SK-N-SH (cell line): ENCODE results near the gene CSPG5. TPM values are rescaled to one million over a fixed set of nuclear protein-coding genes. Genes with fewer than 3 reads are reported as not detected.

Source experiments
- CTCF ChIA-PET: fragments of 300-600, 350-600 bp; formaldehyde crosslinking; extraction: SDS; loops from one replicate; lab custom pipeline; 2021; lab: Yijun Ruan, JAX
- POLR2A ChIA-PET: fragments of 350-600 bp; sonication (Branson Sonifier 250); formaldehyde crosslinking; extraction: SDS; loops from one replicate; lab custom pipeline; 2020; ENCODE audit warnings: antibody characterized with exemption, inconsistent platforms; lab: Yijun Ruan, JAX
- DNase-seq: peaks from one replicate; pipeline ENCODE4 v3.0.0; 2012
- H2AFZ ChIP-seq: fragments of 200-600 bp; sonication (generic); 2 replicates; pipeline ENCODE4 v1.8.1; 2016; ENCODE audit warnings: antibody characterized with exemption, mild to moderate bottlenecking, low read depth
- H3F3A ChIP-seq: fragments of 200-600 bp; sonication (generic); replicated peaks from 2 replicates; pipeline ENCODE3; 2016; ENCODE audit warnings: antibody characterized with exemption, mild to moderate bottlenecking; ENCODE audit not compliant: insufficient read depth
- H3K27ac ChIP-seq, 2 experiments: fragments of 200-500 bp in 1 of 2; fragments of 200-600 bp in 1 of 2; sonication (Bioruptor generic) in 1 of 2; sonication (generic), shearing (Covaris generic) in 1 of 2; 2 replicates each; pipeline versions ENCODE4 v1.5.1 to v1.6.1; 2014 to 2016; ENCODE audit warnings: low read depth in 2 of 2, inconsistent platforms in 1 of 2, low read length in 1 of 2, mild to moderate bottlenecking in 1 of 2, mixed read lengths in 1 of 2
- H3K27me3 ChIP-seq: fragments of 200-600 bp; sonication (generic), shearing (Covaris generic); 2 replicates; pipeline ENCODE4 v1.6.1; 2016; ENCODE audit warnings: mixed run types; ENCODE audit not compliant: insufficient read depth
- H3K36me3 ChIP-seq, 2 experiments: fragments of 200-500 bp in 1 of 2; fragments of 200-600 bp in 1 of 2; sonication (Bioruptor generic) in 1 of 2; sonication (generic) in 1 of 2; replicated peaks in 1 of 2; 2 replicates each; pipeline versions ENCODE3 to v1.5.1; 2014 to 2016; ENCODE audit warnings: low read length in 1 of 2, mild to moderate bottlenecking in 1 of 2; ENCODE audit not compliant: insufficient read depth in 2 of 2, control insufficient read depth in 1 of 2
- H3K4me1 ChIP-seq, 2 experiments: fragments of 200-500 bp in 1 of 2; fragments of 200-600 bp in 1 of 2; sonication (Bioruptor generic) in 1 of 2; sonication (generic), shearing (Covaris generic) in 1 of 2; 2 replicates each; pipeline versions ENCODE4 v1.5.1 to v1.6.1; 2014 to 2016; ENCODE audit warnings: low read depth in 1 of 2, low read length in 1 of 2, mixed run types in 1 of 2; ENCODE audit not compliant: insufficient read depth in 2 of 2, control insufficient read depth in 1 of 2
- H3K4me2 ChIP-seq: fragments of 200-600 bp; sonication (generic), shearing (Covaris generic); 2 replicates; pipeline ENCODE4 v1.6.1; 2017; ENCODE audit warnings: mixed run types
- H3K4me3 ChIP-seq, 2 experiments: fragments of 200-500 bp in 1 of 2; fragments of 200-600 bp in 1 of 2; sonication (Bioruptor generic) in 1 of 2; sonication (generic), shearing (Covaris generic) in 1 of 2; 2 replicates each; pipeline versions ENCODE4 v1.5.1 to v1.8.1; 2014 to 2016; ENCODE audit warnings: low read depth in 2 of 2, inconsistent platforms in 1 of 2, low read length in 1 of 2, mild to moderate bottlenecking in 1 of 2, mixed read lengths in 1 of 2, moderate library complexity in 1 of 2
- H3K79me2 ChIP-seq: fragments of 200-600 bp; sonication (generic); 2 replicates; pipeline ENCODE4 v1.8.1; 2017; ENCODE audit warnings: mild to moderate bottlenecking; ENCODE audit not compliant: insufficient read depth
- H3K9ac ChIP-seq: fragments of 200-600 bp; sonication (generic); 2 replicates; pipeline ENCODE4 v1.6.1; 2017; ENCODE audit warnings: mixed run types
- H3K9me2 ChIP-seq: fragments of 200-600 bp; sonication (generic); 2 replicates; pipeline ENCODE4 v1.6.1; 2017; ENCODE audit warnings: mixed run types
- H3K9me3 ChIP-seq: fragments of 200-600 bp; sonication (generic); 2 replicates; pipeline ENCODE4 v1.6.1; 2017; ENCODE audit warnings: mixed run types, mild to moderate bottlenecking, moderate library complexity
- H4K20me1 ChIP-seq: fragments of 200-600 bp; sonication (generic); 2 replicates; pipeline ENCODE4 v1.6.1; 2017; ENCODE audit warnings: mild to moderate bottlenecking, mixed run types; ENCODE audit not compliant: insufficient read depth
- CHD2 ChIP-seq: fragments of 150-350 bp; IDR thresholded peaks from 2 replicates; pipeline ENCODE4 v1.6.1; 2018; ENCODE audit warnings: low read length; ENCODE audit not compliant: partially characterized antibody
- CTCF ChIP-seq: fragments of 200-600 bp; sonication (generic); IDR thresholded peaks from 2 replicates; pipeline ENCODE4 v1.6.1; 2017; ENCODE audit warnings: antibody characterized with exemption, mild to moderate bottlenecking, moderate library complexity
- GABPA ChIP-seq: IDR thresholded peaks from 2 replicates; pipeline ENCODE4 v1.4.0; 2012; ENCODE audit warnings: low read depth, mild to moderate bottlenecking
- MXI1 ChIP-seq: IDR thresholded peaks from 2 replicates; pipeline ENCODE4 v1.6.1; 2012; ENCODE audit warnings: mild to moderate bottlenecking, low read depth, low read length, improper control_type of control experiment
- NRF1 ChIP-seq: IDR thresholded peaks from 2 replicates; pipeline ENCODE4 v1.6.1; 2012; ENCODE audit warnings: low read depth, mild to moderate bottlenecking, low read length
- POLR2AphosphoS5 ChIP-seq: IDR thresholded peaks from 2 replicates; pipeline ENCODE4 v1.6.1; 2012; ENCODE audit warnings: low read depth, low read length
- RFX5 ChIP-seq: IDR thresholded peaks from 2 replicates; pipeline ENCODE4 v1.6.1; 2012; ENCODE audit warnings: mild to moderate bottlenecking, improper control_type of control experiment, low read length
- SIN3A ChIP-seq: IDR thresholded peaks from 2 replicates; pipeline ENCODE4 v1.6.1; 2012; ENCODE audit warnings: low read depth, mild to moderate bottlenecking, low read length, moderate library complexity, borderline replicate concordance
- USF1 ChIP-seq: IDR thresholded peaks from 2 replicates; pipeline ENCODE4 v1.4.0; 2012; ENCODE audit warnings: low read depth, borderline replicate concordance
- YY1 ChIP-seq: IDR thresholded peaks from 2 replicates; pipeline ENCODE4 v1.4.0; 2012; ENCODE audit warnings: low read depth, mild to moderate bottlenecking
- WGBS: methylation state at CpG from one replicate; pipeline ENCODE4 v1.1.6; 2017; ENCODE audit warnings: low lambda C conversion rate; 5-methylcytosine and 5-hydroxymethylcytosine counted together
- polyA plus RNA-seq, 3 experiments: library from polyadenylated mRNA; depleted of rRNA; stranded (reverse); fragments of >200 nt; gene quantifications; 2 replicates each; pipeline ENCODE4 v1.2.3, GENCODE V29; 2012
- TF ChIP-seq, protein P1 (sequence below): IDR thresholded peaks from 2 replicates; pipeline ENCODE4 v1.4.0; 2012; ENCODE audit warnings: low read depth, borderline replicate concordance
- TF ChIP-seq, protein P2 (sequence below): IDR thresholded peaks from 2 replicates; pipeline ENCODE4 v1.4.0; 2012; ENCODE audit warnings: low read depth

The CSPG5 gene
- polyA plus RNA-seq, 1 of the 3 experiments (the other 2 are of a cell fraction), result 0.58 TPM

GRCh38 chr3:47533481-47533880 lies 45.2 kb downstream of the CSPG5 start (continued):
- TF ChIP-seq CTCF (no peak), GABPA (no peak), MXI1 (no peak), POLR2AphosphoS5 (no peak), NRF1 (no peak), YY1 (no peak)

DNA sequence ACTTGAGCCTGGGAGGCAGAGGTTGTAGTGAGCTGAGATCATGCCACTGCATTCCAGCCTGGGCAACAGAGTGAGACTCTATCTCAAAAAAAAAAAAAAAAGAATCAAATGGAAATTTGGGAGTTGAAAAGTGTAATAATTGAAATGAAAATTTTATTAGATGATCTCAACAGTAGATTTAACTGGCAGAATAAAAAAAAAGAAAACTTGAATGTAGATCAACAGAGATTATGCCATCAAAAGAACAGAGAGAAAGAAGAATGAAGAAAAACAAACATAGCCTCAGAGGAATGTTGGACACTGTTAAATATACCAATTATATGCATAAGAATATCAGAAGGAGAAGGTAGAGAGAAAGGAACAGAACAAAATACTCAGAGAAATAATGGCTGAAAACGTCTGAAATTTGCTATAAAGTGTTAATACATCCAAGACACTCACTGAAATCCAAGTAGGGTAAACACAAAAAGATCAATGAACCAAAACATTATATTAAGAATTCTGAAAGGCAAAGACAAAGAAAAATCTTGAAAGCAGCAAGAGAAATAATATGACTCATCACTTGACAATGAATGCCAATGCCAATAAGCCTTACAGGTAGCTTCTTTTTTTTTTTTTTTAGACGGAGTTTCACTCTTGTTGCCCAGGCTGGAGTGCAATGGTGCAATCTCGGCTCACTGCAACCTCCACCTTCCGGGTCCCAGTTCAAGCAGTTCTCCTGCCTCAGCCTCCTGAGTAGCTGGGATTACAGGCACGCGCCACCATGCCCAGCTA lies 50.5 kb downstream of the CSPG5 start:
- DNase-seq, result no peak
- Histone ChIP-seq H3K9ac (no peak overlapping the region), H3F3A (no peaks in the 10 kb centered on the region), H3K4me3 (no peak overlapping the region), H3K4me2 (no peak overlapping the region), H3K9me2 (no peaks in the 10 kb centered on the region), H3K9me3 (no peaks in the 10 kb centered on the region), H3K36me3 (no peaks in the 10 kb centered on the region), H4K20me1 (no peaks in the 10 kb centered on the region), H2AFZ (no peak overlapping the region), H3K4me1 (no peaks in the 10 kb centered on the region), H3K27ac (no peak overlapping the region), H3K79me2 (no peaks in the 10 kb centered on the region), H3K27me3 (no peaks in the 10 kb centered on the region)
- WGBS, result 64% methylated on average over 6 of the region's 6 CpGs
- TF ChIP-seq, protein P1, sequence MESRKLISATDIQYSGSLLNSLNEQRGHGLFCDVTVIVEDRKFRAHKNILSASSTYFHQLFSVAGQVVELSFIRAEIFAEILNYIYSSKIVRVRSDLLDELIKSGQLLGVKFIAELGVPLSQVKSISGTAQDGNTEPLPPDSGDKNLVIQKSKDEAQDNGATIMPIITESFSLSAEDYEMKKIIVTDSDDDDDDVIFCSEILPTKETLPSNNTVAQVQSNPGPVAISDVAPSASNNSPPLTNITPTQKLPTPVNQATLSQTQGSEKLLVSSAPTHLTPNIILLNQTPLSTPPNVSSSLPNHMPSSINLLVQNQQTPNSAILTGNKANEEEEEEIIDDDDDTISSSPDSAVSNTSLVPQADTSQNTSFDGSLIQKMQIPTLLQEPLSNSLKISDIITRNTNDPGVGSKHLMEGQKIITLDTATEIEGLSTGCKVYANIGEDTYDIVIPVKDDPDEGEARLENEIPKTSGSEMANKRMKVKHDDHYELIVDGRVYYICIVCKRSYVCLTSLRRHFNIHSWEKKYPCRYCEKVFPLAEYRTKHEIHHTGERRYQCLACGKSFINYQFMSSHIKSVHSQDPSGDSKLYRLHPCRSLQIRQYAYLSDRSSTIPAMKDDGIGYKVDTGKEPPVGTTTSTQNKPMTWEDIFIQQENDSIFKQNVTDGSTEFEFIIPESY, result no peak
- TF ChIP-seq CHD2, result no peak
- TF ChIP-seq CTCF, result no peak
- TF ChIP-seq, protein P2, sequence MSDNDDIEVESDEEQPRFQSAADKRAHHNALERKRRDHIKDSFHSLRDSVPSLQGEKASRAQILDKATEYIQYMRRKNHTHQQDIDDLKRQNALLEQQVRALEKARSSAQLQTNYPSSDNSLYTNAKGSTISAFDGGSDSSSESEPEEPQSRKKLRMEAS, result no peak
- no peak for TF ChIP-seq SIN3A
- TF ChIP-seq RFX5, result no peak
- TF ChIP-seq USF1, result no peak
- ChIA-PET CTCF (no interaction called here), POLR2A (no interaction called here)
